ENCODE results near the gene USP16.

The USP16 gene

DNA sequence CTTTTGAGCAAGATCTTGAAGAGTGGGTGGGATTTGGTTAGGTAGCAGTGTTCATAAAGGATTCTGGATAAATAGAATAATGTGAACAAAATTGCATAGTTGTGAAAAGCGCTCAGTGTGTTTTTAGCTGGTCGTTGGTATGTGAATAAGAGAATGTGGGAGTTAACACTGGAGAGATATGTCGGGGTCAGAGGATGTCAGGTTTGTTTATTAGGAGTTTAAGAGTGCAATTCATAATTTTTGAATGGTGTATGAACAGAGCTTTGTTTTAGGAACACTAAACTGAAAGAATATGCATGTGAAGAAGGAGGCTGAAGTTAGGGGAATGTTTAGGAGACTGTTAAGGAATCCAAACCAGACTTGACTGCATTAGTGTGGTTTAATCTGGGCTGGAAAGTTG lies 9.4 kb downstream of the USP16 start:
- no peak for DNase-seq

- no peak for DNase-seq
Observed at GRCh38 chr21:29034678-29035077, 10.2 kb downstream of the USP16 start.

DNA sequence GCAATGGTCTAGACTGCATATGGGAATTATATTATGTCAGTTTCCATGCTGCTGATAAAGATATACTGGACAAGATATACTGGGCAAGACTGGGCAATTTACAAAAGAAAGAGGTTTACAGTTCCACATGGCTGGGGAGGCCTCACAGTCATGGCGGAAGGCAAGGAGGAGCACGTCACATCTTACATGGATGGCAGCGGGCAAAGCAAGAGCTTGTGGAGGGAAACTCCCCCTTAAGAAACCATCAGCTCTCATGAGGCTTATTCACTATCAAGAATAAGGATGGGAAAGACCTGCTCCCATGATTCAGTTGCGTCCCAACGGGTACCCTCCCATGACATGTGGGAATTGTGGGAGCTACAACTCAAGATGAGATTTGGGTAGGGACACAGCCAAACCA lies 27.8 kb downstream of the USP16 start:
- no peak for DNase-seq

- no peak for DNase-seq
Observed at GRCh38 chr21:29053011-29053553, 28.6 kb downstream of the USP16 start.

DNA sequence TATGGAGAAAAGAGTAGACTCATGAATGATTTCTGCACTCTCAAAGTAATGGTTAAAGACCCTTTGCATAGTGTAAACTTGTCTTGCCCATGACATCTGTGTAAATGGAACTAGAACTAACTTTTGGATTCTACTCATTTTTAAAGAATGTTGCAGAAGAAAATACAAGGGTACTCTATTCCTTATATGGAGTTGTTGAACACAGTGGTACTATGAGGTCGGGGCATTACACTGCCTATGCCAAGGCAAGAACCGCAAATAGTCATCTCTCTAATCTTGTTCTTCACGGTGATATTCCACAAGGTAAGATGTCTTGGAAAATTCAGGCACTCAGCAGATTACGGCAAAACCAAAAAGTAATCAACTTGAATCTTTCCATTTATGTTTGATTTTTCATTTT lies 29.2 kb downstream of the USP16 start:
- no peak for DNase-seq

GRCh38 chr21:29055080-29055479 lies 30.6 kb downstream of the USP16 start:
- DNase-seq, result no peak

GRCh38 chr21:29056005-29056404 lies 31.5 kb downstream of the USP16 start:
- no peak for DNase-seq

DNA sequence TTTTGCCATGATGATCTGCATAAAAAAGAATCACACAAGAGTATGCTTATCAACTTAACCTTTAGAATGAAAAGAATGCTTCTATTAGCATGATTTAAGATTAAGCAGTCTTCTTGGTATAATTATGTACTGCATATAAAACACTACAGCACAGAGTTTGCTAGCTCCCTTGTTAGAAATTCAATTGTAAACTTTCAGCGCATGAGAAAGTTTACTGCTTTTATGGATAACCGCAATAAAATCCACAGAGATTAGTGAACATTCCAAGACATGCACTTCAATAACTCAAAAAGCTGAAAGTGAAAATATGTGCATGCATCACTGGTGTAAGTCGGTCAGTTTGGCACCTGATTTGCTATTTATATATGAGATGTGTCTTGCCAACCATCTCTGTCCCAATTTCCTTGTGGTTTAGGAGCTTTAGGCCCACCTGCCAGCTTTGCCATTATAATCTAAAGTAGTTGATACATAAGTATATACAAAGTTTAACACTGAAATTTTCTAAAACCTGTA lies 32.1 kb downstream of the USP16 start:
- no peak for DNase-seq

DNA sequence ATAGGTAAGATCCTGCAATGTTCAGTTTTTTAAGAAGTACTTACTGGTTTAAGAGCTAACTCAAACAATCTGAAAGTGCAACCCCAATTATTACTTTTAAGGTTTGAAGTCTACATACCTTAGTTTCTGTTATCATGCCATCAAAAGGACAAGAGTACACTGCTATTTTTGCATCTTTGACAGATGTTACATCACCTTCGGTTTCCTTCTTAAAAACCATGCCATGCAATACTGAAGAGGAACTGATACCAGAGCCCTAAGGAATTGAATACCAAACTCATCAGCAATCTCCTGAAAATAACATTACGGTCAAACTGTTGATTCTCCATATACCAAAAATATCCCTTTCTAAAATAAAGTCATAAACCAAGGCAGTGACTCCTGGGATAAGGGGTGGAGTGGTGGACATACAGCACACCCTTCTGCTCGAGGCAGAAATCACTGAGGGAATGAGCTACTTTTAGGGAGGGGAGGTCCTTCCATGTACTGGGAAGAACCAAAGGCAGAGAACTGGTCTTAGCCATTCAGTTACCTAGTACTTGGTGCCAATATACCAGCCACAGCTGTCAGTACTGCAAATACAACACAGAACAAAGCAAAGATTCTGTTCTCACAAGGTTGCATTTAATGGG lies 40.5 kb downstream of the USP16 start:
- no peak for DNase-seq

- no peak for DNase-seq
Observed at GRCh38 chr21:29072873-29073221, 48.4 kb downstream of the USP16 start.

DNA sequence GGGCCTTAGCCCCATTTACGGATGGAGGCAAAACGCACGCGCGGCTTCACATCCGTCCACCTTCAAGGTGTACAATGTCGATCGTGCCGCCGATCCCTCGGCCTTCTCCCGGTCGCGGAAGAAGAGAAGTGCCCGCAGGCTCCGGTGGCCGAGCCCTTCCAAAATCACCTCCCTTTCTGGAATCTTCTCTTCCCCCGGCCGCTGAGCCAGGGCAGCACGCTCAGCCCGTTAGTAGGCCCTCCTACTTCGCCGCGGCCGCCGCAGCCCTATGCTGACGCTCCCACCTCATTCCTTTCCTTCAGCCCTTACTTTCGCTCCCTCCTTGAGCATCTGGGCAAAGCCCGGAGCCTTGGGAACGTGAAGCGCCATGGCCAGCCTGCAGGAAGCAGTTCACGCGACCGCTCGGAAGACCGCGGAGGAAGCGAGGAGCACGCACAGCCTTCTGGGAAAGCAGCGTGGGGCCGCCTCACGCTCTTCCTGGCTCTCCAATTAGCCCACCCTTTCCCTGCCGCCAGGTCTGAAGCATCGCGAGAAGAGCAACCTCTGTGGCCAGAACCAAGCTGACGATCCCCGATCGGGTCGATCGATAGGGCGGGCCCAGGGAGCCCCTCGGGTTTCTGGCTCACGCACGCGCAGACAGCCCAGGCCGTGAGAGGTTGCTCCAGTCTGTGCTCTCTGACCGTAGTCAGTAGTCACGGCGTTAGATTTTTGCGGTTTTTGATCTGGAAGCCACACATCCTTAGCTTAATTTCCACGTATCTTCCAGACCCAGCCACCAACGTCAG lies 48.9 kb downstream of the USP16 start, which contains the start of gene CCT8:
TSS of gene CCT8 (minus strand) at position 427 of the 785 bp plus-strand sequence. CDS start at position 369, 58 bp downstream.
- DNase-seq, result peak; percentile 97

GRCh38 chr21:29074007-29074376 lies 49.5 kb downstream of the USP16 start:
- DNase-seq, result no peak

DNA sequence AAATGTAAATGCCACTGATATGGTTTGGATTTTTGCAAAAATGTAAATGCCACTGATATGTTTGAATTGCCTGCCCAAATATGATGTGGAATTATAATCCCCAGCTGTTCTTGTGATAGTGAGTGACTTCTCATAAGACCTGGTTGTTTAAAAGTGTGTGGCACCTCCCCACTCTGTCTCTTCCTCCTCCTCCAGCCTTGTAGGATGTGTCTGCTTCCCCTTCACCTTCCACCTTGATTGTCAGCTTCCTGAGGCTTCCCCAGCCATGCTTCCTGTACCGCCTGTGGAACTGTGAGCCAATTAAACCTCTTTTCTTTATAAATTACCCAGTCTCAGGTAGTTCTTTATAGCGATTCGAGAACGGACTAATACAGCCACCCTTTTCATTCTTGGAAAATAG lies 50.3 kb downstream of the USP16 start:
- DNase-seq, result no peak

DNA sequence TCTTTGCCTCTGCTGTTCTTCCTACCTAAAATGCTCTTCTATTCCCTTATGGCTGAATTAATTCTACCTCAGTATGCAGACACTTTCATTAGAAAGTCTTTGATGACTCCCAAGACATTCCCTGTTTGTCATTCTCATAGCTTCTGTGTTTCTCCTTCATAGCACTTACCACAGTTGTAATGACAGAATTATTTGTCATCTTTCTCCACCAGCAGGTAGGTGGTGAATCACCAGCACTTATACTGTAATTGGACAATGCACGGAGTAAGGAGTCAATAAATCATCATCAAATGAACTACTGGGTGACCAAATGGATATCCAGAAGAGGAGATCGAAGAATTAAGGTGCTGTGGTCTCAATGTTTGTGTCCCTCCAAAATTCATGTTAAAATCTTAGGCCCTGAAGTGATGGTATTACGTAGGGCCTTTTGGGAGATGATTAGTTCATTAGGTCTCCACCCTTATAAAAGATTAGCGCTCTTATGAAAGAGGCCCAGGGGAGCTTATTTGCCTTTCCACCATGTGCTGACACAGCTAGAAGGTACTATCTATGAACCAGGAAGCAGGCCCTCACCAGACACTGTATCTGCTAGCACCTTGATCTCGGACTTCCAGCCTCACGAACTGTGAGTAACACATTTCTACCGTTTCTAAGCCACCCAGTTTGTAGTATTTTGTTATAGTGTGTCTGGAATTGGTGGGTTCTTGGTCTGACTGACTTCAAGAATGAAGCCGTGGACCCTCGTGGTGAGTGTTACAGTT lies 51.4 kb downstream of the USP16 start:
- no peak for DNase-seq

- peak; percentile 69 for DNase-seq
Observed at GRCh38 chr21:29076731-29077640, 52.5 kb downstream of the USP16 start.

GRCh38 chr21:29077651-29078090 lies 53.2 kb downstream of the USP16 start:
- no peak for DNase-seq

DNA sequence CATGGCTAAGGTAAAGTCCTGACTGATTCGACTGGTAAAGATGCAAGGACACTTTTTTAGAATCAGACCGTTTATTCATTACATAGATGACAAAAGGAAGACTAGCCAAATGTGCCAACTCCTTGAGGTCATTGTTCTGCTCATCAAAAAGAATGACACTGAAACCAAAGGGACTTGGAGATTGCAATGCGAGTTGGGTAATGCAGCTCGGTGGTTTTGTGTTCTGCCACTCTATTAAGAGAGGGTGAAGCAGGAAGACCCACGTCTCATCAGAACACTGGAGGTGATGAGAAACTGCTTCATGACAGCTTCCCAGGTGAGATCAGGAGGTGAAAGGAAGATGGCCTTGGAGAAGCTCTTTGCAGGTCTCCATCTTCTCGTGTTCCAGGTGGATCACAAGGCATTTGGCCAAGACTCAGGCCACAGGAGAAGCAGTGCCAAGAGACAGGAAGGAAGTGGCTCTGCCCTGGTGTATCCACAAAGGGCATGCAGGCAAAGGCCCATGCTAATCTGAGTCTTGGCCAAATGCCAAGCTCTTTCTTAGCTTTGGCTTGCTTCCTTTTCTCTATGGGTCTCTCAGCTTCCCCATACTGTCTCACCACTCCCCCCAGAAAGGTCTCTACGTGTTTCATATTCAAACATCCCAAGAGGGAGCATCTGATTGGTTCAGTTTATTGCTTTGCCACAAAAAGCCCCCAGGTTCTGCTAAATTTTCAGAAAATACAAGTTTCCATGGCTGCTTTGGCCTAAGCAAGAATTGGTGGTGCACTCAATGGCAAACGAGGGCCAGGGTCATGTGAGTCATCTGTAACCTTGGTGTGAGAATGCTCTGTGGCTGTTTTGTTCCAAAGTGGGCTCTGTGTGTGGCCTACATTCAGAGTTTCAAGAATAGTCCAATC lies 54.6 kb downstream of the USP16 start:
- DNase-seq, result no peak

GRCh38 chr21:29080454-29080941 lies 56.0 kb downstream of the USP16 start:
- DNase-seq, result no peak

- DNase-seq, result no peak
Observed at GRCh38 chr21:29082046-29082815, 57.8 kb downstream of the USP16 start.

DNA sequence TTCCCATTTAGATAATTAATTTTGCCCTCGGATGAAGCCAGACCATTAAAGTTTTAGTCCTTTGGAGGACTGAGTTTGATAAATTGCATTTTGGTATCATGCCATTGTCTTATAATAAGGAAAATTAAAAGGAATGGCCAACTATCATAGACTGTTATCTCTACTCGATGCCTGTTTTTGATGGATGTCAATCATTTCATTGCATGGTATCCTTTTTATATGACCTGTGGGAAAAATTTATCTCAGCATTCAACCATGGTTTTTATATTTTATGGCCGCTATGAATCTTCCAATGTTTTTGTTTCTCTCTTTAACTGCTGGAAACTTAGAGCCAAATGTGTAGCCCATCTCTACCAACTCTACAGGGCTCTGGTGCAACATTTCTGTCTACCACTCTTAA lies 58.8 kb downstream of the USP16 start:
- no peak for DNase-seq

Data from effector CD8-positive, alpha-beta T cell (primary cell).